GM18861 (cell line): ENCODE results near the gene UHMK1.
A peak's percentile ranks its signal among the peaks of the same experiment; 100 is the strongest.
"Not testable (repeated sequence)": the region's sequence is repeated elsewhere in the genome, so short reads cannot be mapped to it uniquely, and the experiment has no call there.

Experiments used
- ATAC-seq: cut with Tn5 transposase; IDR thresholded peaks from one replicate; pipeline ENCODE4 v1.9.1; 2021; ENCODE audit not compliant: unreplicated experiment

Gene UHMK1, protein sequence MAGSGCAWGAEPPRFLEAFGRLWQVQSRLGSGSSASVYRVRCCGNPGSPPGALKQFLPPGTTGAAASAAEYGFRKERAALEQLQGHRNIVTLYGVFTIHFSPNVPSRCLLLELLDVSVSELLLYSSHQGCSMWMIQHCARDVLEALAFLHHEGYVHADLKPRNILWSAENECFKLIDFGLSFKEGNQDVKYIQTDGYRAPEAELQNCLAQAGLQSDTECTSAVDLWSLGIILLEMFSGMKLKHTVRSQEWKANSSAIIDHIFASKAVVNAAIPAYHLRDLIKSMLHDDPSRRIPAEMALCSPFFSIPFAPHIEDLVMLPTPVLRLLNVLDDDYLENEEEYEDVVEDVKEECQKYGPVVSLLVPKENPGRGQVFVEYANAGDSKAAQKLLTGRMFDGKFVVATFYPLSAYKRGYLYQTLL

DNA sequence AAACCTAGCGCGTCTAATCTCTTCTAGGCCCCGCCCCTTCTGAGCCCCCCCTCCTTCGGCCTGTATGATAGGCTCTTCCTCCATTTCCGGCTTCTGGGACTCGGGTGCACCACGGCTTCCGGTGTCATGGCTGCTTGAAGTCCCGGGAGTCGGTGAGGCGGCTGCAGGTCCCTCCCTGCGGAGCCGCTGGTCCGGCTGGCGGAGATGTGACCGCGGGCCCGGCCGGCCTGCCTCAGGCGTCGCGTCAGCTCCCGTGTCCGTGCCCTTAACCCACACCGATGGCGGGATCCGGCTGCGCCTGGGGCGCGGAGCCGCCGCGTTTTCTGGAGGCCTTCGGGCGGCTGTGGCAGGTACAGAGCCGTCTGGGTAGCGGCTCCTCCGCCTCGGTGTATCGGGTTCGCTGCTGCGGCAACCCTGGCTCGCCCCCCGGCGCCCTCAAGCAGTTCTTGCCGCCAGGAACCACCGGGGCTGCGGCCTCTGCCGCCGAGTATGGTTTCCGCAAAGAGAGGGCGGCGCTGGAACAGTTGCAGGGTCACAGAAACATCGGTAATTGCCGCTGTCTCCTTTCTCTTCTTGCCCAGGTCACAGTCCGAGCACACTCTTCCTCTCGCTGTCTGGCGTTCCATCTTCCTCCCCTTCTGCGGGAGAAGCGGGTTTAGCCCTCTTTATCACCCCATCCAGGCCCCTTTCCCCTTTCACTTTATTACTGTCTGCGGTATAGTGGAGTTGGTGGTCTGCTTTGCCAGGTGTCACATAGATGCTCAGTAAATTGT lies at the start of gene UHMK1:
Gene UHMK1, plus strand, starts transcription at position 96 of the 773 bp plus-strand sequence. Its CDS starts 183 bp downstream, at position 279.
- peak; percentile 92 for ATAC-seq

DNA sequence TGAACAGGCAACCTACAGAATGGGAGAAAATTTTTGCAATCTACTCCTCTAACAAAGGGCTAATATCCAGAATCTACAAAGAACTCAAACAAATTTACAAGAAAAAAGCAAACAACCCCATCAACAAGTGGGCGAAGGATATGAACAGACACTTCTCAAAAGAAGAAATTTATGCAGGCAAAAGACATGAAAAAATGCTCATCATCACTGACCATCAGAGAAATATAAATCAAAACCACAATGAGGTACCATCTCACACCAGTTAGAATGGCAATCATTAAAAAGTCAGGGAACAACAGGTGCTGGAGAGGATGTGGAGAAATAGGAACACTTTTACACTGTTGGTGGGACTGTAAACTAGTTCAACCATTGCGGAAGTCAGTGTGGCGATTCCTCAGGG lies 43.3 kb upstream of the UHMK1 start:
- ATAC-seq = not testable (repeated sequence)

DNA sequence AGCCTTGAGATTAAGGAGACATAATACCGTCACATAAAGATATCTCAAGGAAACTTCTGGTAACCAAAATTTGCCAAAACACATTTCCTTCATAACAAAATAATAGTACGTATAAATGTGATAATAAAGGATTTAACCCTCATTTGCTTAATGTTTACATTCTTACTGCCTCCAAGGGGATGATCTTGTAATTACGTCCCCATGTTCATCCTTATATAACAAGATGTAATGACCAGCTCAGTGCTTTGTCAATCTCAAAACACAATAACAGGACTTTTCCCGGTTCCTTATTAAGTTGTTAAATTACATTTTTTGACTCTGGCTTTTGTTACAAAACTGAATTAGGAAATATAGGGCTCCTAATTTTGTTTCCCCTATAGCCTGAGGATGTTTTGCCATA lies 41.3 kb upstream of the UHMK1 start:
- no peak for ATAC-seq

DNA sequence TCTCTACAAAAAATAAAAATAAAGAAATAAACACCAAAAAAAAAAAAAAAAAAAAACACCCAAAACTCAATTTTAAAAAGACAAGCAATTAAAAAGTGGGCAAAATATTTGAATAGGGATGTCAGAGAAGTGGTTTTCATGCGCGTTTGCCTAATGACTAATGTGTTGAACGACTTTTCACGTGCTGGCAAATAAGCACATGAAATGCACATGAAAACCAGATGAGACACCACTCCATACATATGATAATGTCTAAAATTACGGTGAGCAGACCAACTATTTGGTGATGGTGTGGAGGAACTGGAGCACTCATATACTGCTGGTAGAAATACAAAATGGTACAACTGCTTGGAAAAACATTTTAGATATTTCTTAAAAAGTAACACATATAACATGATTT lies 39.4 kb upstream of the UHMK1 start:
- ATAC-seq = no peak

DNA sequence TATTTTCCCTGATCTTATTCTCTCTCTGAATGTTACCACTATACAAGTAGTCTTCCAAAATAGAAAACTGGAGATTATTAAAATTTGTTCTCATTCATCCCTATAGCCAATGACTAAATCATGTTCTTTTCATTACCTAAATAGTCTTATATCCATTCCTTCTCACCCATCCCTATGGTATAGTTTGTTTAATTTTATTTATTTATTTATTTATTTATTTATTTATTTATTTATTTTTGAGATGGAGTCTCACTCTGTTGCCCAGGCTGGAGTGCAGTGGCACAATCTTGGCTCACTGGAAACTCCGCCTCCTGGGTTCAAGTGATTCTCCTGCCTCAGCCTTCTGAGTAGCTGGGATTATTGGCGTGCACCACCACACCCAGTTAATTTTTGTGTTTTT lies 35.2 kb upstream of the UHMK1 start:
- ATAC-seq = not testable (repeated sequence)

DNA sequence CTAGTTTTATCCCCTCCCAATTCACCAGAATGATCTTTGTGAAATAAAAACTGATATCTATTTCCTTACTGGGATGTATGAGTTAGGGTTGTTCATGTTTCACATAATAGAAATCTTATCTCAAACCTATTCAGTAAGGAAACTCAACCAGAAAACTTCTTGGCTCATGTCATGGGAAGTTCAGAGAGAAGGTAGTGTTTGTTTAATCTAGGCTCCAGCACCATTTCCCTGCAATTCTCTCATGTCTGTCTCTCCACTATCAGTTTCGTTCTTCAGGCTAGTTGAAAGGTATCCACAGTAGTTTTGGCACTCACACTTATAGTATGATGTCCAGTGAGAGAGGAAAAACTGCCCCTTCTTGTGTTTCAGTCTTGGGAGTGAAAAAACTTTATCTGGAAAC lies 34.6 kb upstream of the UHMK1 start:
- ATAC-seq = no peak

DNA sequence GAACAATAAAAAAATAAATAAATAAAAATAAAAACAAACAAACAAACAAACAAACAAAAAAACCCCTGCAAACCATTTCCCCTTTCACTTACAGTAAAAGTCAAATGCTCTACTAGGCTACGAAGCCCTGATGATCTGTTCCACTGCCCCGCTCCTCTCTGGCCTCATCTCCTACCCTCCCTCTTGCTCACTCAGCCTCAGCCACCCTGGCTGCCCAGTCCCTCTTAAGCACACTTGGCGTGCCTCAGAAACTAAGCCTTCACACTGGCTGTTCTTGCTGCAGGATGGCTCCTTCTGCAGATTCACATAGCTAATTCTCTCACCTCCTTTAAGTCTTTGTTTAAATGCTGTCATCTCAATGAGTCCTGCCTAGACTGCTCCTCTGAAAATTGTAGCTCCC lies 30.8 kb upstream of the UHMK1 start:
- no peak for ATAC-seq

DNA sequence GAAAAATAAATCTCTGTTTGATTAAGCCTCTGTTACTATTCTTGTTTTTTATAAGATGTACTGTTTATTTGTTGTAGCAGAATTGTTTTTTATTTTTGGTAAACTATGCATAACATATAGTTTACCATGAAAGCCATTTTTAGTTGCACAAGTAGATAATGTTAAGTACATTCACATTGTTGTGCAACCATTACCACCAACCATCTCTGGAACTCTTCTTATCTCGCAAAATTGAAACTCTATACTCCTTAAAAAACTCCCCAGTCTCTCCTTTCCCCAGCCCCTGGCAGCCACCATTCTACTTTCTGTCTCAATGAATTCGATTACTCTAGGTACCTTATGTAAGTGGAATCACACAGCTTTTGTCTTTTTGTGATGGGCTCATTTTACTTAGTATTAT lies 27.4 kb upstream of the UHMK1 start:
- ATAC-seq = no peak

DNA sequence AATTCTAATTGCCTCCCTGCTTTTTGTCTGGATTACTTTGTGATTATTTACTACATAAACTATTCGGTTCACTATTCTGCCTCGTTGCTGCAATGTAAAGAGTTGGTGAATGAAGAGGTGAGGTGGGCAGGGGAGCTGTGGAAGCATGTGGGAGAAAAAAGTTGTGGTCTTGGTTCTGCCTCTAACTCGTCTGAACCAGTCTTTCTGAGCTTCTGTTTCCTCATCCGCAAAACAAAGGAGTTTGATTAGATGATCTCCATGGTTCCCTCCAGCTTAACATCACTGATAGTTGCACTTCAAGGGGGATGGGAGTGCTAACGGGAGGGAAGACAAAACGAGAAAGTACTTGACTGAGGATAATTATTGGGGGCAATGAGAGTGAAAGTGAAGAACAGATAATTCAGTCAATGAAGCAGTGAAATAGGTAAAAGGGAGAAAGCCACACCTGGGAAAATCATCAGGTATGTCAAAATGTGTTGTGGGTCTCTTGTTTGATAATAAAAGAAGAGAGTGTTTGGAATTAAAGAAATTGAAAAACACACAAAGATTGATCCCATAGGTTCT lies 26.2 kb upstream of the UHMK1 start:
- no peak for ATAC-seq

DNA sequence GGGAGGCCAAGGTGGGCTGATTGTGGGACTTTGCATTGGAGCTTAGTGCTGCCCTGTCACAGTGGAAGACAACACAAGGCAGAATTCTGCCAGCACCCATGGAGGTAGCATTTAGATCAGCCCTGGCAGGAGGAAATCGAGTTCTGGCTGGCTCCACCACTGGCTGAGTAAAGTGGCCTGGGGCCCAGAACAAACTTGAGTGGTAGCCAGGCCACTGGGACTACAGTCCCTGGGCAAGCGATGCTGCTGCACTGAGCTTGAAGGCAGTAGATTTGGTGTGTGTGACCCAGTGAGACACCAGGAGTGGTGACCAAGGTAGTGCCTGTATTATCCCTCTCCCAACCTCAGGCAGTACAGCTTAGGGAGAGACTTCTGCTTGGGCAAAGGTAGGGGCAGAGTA lies 22.5 kb upstream of the UHMK1 start:
- ATAC-seq = no peak

DNA sequence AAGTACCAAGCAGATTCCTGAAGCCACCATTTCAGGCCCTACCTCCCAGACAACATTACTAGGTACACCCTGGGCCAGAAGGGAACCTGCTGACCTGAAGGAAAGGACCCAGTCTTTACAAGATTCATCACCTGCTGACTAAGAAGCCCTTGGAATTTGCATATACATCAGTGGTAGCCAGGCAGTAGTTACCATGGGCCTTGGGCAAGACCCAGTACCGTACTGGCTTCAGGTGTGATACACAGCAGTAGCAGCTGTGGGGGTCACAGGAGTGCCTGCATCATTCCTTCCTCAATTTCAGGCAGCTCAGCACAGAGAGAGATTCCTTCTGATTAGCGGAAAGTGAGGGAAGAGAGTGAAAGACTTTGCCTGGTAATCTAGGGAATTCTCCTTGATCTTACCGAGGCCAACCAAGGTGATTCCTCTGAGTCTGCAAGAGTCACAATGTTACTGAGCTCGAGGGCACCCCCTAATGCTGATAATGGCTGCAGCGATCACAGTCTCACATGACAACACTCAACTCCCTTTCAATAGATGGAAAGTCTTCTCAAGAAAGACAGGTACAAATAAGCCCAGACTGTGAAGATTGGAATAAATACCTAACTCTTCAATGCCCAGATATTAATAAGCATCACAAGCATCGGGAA lies 22.0 kb upstream of the UHMK1 start:
- ATAC-seq = no peak

DNA sequence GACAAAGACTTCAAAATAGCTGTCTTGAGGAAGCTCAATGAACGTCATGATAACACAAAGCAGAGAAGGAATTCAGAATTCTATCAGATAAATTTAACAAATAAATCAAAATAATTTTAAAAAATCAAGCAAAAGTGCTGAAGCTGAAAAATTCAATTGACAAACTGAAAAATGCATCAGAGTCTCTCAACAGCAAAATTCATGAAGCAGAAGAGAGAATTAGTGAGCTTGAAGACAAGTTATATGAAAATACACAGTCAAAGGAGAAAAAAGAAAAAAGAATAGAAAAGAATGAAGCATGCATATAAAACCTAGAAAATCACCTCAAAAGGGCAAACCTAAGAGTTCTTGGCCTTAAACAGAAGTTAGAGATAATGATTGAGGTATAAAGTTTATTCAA lies 21.0 kb upstream of the UHMK1 start:
- no peak for ATAC-seq

DNA sequence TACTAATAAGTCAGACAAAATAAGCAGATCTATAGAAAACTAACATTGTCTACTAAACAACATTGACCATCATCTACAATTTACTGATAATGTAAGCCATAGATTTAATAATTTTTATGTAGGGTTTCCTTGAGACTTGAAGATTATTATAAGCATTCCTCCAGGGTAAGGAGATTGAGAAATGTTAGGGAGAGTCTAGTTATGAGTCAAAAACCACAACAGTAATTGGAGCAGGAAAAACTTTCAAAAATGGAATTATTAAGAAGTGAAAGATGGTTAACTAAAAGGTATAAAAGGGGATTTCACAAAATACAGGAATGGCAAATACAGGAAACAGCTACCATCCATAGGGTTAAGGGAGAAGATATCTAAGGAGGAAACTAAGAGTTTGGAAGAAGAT lies 12.4 kb upstream of the UHMK1 start:
- no peak for ATAC-seq

DNA sequence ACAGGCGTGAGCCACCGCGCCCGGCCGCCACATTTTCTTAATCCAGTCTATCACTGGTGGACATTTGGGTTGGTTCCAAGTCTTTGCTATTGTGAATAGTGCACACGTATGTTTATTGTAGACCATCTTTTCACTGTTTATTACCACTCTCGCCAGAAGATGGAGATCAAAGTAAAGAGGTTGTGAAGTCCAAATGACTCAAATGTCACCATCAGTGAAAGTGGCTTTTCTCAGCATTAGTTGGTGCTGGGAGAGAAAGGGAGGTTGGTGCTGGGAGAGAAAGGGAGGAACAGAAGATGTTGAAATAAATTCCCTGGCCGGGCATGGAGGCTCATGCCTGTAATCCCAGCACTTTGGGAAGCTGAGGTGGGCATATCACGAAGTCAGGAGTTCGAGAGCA lies 10.4 kb upstream of the UHMK1 start:
- ATAC-seq = no peak

DNA sequence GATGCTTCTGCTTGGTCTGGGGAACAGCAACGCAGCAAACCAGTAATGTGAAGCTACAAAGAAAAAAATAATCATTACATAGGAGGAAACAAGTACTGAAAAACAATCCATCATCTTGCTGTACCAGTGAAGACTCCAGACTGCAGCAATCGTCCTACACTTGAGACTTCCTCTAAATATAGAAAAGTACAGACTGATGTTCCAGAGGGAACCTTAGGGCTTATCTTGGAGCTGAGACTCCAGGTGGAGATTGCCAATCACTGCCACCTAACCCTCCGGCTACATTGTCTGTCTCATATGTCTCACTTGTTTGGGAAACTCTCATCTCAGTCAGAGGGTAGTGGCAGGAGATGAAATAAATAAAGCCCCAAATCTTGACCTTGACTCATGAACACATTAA lies 9.4 kb upstream of the UHMK1 start:
- no peak for ATAC-seq

DNA sequence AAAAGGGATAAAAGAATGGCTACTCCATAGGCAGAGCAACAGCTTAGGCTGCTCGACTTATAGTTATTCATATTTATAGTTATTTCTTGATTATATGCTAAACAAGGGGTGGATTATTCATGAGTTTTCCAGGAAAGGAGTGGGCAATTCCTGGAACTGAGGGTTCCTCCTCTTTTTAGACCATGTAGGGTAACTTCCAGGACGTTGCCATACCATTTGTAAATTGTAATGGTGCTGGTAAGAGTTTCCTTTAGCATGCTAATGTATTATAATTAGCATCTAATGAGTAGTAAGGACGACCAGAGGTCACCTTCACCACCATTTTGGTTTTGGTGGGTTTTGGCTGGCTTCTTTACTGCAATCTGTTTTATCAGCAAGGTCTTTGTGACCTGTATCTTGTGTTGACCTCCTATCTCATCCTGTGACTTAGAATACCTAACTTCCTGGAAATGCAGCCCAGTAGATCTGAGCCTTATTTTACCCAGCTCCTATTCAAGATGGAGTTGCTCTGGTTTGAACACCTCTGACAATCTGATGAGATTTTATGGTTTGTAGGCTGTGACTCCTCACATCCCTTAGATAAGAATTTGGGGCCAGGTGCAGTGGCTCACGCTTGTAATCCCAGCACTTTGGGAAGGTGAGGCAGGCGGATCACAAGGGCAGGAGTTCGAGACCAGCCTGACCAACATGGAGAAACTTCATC lies 1.9 kb upstream of the UHMK1 start:
- ATAC-seq = not testable (repeated sequence)

DNA sequence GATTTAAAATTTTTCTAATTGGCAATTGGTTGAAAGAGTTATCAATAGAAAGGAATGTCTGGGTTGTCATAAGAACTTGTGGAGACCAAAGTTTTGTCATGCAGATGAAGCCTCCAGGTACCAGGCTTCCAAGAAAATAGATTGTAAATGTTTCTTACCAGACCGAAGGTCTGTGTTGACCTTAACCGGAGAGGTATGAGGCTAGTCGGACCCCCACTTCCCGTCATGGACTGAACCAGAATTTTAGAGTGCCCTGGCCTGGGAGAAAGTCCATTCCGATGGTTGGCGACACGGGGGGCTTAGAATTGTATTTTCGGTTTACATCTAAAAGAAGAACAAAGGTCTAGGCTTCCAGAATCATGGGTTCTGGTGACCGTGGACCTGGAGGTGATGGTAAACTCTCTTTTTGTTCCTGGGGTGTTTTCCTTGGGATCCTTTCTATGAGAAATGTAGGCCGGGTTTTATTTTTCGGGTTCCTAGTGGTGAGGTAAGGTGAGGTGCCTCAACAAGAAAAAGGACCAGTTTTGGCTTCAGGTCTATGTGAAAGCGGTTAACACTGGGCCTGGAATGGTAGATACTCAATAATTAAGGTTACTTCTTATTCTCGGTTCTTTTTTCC lies 405 bp upstream of the UHMK1 start:
- ATAC-seq = no peak

DNA sequence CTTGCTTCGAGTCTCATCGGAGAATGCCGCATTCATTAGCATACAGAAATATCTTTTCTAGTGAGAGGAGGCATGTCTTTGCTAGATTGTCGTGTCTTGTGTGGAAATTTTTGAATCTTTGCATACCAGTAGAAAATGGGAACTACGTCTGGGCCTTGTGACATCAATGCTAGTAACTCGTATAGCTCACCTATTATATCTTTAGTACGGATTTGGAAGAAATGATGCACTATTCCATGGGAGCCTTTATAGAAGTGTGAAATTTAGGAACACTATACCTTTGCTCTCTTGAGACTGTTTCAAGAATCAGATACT lies 835 bp downstream of the UHMK1 start:
- ATAC-seq = peak; percentile 12

DNA sequence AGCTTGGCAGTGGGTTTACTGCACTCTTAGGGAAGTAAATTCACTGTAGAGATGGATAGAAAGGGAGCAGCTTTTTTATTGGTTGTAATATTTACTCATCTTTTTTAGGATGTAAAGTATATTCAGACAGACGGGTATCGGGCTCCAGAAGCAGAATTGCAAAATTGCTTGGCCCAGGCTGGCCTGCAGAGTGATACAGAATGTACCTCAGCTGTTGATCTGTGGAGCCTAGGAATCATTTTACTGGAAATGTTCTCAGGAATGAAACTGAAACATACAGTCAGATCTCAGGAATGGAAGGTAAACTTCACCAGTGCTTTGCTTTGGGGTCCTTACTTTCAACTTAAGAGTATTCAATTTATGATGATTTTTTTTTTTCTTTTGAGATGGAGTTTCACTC lies 3.2 kb downstream of the UHMK1 start:
- ATAC-seq = no peak

DNA sequence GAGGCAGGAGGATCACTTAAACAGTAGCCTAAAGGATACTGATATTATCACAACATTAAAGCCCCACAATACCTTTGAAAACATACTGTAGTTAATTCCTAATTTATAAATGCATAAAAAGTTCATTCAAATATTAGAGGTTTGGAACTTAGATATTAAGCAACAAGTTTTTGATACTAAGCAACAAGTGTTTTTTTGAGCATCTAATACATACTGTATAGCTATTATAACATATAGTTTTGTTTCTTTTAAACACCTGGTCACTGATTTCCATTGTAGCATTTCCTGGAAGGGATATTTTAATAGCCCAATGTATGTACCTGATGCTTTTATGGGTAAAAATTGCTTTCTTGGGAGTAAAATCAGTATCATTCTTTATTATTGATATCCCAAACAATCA lies 4.5 kb downstream of the UHMK1 start:
- ATAC-seq = no peak

DNA sequence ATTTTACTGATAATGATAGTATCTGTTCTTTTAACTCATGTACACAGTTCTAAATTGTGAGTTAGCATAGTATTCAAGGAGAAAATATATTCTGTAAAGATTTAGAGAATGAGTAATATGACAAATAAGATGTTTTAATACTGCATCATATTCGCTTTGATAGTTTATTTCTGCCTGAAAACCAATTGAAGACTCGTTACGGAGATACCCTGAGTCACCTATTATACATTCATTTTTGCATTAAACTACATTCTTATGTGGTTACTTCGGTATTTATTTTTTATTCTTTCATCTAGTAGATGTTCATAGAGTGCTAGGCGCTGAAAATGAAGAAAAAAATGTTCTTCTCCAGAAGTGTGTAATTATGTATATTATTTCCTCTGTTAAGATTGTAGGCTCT lies 5.3 kb downstream of the UHMK1 start:
- ATAC-seq = no peak
